ENCODE measurements around the gene HEXIM1.
"Not testable (repeated sequence)": the region's sequence is repeated elsewhere in the genome, so short reads cannot be mapped to it uniquely, and the experiment has no call there.

The HEXIM1 gene

DNA sequence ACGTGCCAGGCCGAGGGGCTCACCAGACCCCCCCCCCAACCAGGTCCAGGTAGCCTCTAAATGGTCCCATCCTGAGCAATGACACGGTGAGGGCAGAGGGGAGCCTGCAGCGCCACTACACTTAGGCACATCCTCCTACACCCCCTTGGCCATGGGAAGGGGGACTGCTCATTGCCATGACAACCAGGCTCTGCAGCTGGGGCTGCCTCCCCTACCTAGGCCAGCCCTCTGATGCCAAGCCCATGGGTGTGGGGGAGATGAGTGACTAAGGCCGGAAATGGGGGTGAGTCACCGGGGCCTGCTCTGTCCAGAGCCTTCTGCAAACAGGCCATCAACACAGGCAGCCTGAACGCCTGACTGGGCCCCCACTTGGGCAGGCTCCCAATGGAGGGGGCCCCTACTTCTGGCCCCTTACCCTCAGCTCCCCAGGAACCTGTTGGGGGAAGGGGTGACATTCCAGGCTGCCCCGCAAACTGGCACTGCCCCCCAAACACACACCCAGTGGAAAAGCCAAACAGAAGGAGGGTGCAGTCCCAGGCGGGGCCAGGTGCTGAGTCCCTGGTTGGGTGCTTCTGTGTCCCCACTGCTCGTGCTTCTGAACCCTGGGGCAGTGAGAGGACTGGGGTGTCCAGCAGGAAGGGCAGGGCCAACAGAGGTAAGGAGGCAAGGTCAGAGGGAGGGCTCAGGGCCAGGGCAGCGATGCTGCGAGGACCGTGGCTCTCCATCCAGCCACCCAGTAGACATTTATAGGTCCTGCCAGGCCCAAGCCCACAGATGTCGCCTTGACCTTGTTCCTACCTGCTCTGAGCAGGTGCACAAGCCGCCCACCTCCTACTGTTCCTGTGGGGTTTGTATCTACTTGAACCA is 24.1 kb upstream of the HEXIM1 start:
- peak; percentile 85 for DNase-seq (ENCODE audit: low read depth)
- H3K27me3 ChIP-seq (replicated peaks; ENCODE audit: control insufficient read depth, insufficient read depth, low read length): no peaks in the 10 kb centered on the region
- no peak overlapping the region for H3K4me3 ChIP-seq (ENCODE audit: low read length)
- peaks cover 13% of the 10 kb centered on the region for H3K36me3 ChIP-seq (ENCODE audit: control insufficient read depth, insufficient read depth, low read length, severe bottlenecking)
- peak overlapping the region; percentile 71 for H3K9ac ChIP-seq (ENCODE audit: low read length)
- H3K9me3 ChIP-seq (ENCODE audit: control insufficient read depth, low read length): no peaks in the 10 kb centered on the region
- H3K4me1 ChIP-seq (ENCODE audit: control insufficient read depth, insufficient read depth, low read length): peaks cover 49% of the 10 kb centered on the region

DNA sequence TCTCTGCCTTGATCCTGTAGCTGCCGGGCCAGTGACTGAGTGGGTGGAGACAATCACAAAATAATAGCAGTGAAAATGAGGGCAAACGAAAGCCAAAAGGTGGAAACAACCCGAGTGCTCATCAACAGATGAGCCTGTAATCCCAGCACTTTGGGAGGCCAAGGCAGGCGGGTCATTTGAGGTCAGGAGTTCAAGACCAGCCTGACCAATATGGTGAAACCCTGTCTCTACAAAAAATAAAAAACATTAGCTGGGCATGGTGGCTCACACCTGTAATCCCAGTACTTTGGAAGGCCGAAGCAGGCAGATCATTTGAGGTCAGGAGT is 23.5 kb upstream of the HEXIM1 start:
- not testable (repeated sequence) for H3K4me3 ChIP-seq (ENCODE audit: low read length); H3K9me3 ChIP-seq (ENCODE audit: control insufficient read depth, low read length); H3K27me3 ChIP-seq (replicated peaks; ENCODE audit: control insufficient read depth, insufficient read depth, low read length); H3K36me3 ChIP-seq (ENCODE audit: control insufficient read depth, insufficient read depth, low read length, severe bottlenecking); DNase-seq (ENCODE audit: low read depth)
- Histone ChIP-seq H3K4me1 (ENCODE audit: control insufficient read depth, insufficient read depth, low read length) (peaks cover 53% of the 10 kb centered on the region), H3K9ac (ENCODE audit: low read length) (peak overlapping the region; percentile 71)

DNA sequence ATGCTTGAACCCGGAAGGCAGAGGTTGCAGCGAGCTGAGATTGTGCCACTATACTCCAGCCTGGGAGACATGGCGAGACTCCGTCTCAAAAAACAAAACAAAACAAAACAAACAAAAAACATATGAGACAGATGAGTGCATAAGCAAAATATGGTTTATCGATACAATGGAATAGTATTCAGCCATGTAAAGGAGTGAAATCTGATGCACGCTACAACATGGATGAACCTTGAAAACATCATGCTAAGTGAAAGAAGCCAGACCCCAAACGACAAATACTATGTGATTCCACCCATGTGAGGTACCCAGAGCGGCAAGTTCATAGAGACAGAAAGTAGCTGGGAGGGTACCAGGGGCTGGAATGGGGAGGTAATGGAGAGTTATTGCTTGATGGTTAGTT is 22.8 kb upstream of the HEXIM1 start:
- no peaks in the 10 kb centered on the region for H3K9me3 ChIP-seq (ENCODE audit: control insufficient read depth, low read length)
- no peak overlapping the region for H3K9ac ChIP-seq (ENCODE audit: low read length)
- peaks cover 53% of the 10 kb centered on the region for H3K4me1 ChIP-seq (ENCODE audit: control insufficient read depth, insufficient read depth, low read length)
- no peak overlapping the region for H3K4me3 ChIP-seq (ENCODE audit: low read length)
- DNase-seq (ENCODE audit: low read depth): no peak
- H3K27me3 ChIP-seq (replicated peaks; ENCODE audit: control insufficient read depth, insufficient read depth, low read length): no peaks in the 10 kb centered on the region
- no peaks in the 10 kb centered on the region for H3K36me3 ChIP-seq (ENCODE audit: control insufficient read depth, insufficient read depth, low read length, severe bottlenecking)

DNA sequence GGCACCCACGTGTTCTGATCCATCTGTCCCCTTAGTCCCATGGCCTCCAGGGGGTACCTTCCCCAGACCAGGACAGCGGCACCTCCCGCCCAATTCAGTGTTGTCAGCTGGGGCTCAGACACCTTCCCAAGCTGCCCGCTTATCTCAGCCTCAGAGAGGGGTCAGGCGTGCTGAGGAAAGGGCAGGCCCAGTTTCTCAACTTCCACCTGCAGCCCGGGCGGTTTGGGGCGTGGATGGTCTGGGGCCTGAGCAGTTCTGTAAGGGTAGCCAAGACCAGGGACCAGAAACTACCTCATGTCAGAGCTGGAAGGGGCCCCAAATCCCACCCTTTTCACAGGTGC is 21.1 kb upstream of the HEXIM1 start:
- Histone ChIP-seq H3K4me1 (ENCODE audit: control insufficient read depth, insufficient read depth, low read length) (peaks cover 59% of the 10 kb centered on the region), H3K36me3 (ENCODE audit: control insufficient read depth, insufficient read depth, low read length, severe bottlenecking) (no peaks in the 10 kb centered on the region), H3K9me3 (ENCODE audit: control insufficient read depth, low read length) (no peaks in the 10 kb centered on the region), H3K27me3 (replicated peaks; ENCODE audit: control insufficient read depth, insufficient read depth, low read length) (no peaks in the 10 kb centered on the region), H3K9ac (ENCODE audit: low read length) (peak overlapping the region; percentile 35), H3K4me3 (ENCODE audit: low read length) (no peak overlapping the region)
- DNase-seq (ENCODE audit: low read depth): no peak

DNA sequence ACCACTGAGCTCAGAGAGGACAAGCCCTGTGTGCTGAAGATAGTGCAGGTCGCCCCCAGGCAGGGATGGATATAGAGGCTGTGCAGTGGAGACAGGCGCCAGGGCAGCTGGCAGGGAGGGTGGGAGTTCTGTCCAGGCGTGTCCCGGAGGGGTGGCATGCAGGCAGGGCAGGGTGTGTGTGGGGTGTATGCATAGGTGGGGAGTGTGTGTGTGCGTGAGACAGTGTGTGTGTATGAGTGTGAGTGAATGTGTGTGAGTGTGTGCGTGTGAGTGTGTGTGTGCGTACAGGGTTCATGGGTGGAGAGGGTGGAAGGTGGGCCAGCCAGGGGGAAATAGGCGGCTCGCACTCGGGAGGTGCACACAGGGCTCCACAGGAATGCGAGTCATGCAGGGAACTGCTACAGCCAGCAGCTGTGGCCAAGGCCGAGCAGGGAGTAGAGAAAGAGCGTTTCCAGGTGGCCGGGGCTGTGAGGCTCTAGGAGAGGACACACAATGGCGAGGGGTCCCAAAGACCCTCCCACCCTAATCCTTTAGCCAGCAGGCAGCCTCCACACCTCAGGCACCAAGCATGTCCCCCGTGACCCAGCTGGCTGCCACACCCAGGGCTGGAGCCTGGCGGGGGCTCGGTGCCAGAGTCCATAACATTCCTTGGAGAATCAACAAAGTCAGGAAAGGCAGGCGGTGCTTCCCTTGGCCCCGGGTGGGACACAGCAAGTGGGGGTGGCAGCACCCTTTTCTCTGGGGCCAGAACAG is 20.6 kb upstream of the HEXIM1 start:
- peak; percentile 65 for DNase-seq (ENCODE audit: low read depth)
- no peaks in the 10 kb centered on the region for H3K36me3 ChIP-seq (ENCODE audit: control insufficient read depth, insufficient read depth, low read length, severe bottlenecking)
- no peaks in the 10 kb centered on the region for H3K27me3 ChIP-seq (replicated peaks; ENCODE audit: control insufficient read depth, insufficient read depth, low read length)
- peaks cover 54% of the 10 kb centered on the region for H3K4me1 ChIP-seq (ENCODE audit: control insufficient read depth, insufficient read depth, low read length)
- H3K9me3 ChIP-seq (ENCODE audit: control insufficient read depth, low read length): no peaks in the 10 kb centered on the region
- H3K4me3 ChIP-seq (ENCODE audit: low read length): no peak overlapping the region
- H3K9ac ChIP-seq (ENCODE audit: low read length): peak overlapping the region; percentile 35

DNA sequence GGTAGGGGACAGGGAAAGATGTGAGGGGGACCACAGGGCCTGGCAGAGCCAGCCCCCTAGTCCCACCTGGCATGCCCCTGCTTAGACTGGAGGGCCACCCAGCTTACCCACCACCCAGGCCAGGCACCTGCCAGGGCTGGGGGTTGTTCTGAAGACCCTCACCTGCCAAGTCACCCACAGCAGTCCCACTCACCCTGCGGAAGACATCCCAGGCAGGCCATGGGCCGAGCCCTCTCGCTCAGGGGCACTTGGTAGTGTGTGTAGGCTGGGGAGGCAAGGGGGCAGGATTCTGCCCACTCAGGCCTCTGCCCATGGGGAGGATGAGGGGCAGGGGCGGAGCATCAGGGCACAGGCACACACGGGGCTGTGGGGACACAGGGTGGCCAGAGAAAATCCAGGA is 19.9 kb upstream of the HEXIM1 start:
- Histone ChIP-seq H3K36me3 (ENCODE audit: control insufficient read depth, insufficient read depth, low read length, severe bottlenecking) (no peaks in the 10 kb centered on the region), H3K9ac (ENCODE audit: low read length) (peak overlapping the region; percentile 35), H3K27me3 (replicated peaks; ENCODE audit: control insufficient read depth, insufficient read depth, low read length) (no peaks in the 10 kb centered on the region), H3K9me3 (ENCODE audit: control insufficient read depth, low read length) (no peaks in the 10 kb centered on the region), H3K4me3 (ENCODE audit: low read length) (no peak overlapping the region), H3K4me1 (ENCODE audit: control insufficient read depth, insufficient read depth, low read length) (peaks cover 52% of the 10 kb centered on the region)
- no peak for DNase-seq (ENCODE audit: low read depth)

DNA sequence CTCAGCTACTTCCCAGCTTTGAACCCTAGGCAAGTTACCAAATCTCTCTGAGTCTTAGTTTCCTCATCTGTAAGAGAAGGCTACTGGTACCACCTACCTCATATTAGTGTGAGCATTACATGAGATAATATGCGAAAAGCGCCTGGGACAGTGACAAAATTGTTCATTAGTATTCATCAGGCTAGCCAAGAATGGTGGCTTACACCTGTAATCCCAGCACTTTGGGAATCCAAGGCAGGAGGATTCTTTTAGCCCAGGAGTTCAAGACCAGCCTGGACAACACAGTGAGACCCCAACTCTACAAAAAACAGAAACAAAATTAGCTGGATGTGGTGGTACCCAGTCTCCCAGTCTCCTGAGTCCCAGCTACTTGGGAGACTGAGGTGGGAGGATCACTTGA is 19.3 kb upstream of the HEXIM1 start:
- no peak for DNase-seq (ENCODE audit: low read depth)
- Histone ChIP-seq H3K9ac (ENCODE audit: low read length) (no peak overlapping the region), H3K36me3 (ENCODE audit: control insufficient read depth, insufficient read depth, low read length, severe bottlenecking) (no peaks in the 10 kb centered on the region), H3K4me3 (ENCODE audit: low read length) (no peak overlapping the region), H3K4me1 (ENCODE audit: control insufficient read depth, insufficient read depth, low read length) (peaks cover 45% of the 10 kb centered on the region), H3K27me3 (replicated peaks; ENCODE audit: control insufficient read depth, insufficient read depth, low read length) (no peaks in the 10 kb centered on the region), H3K9me3 (ENCODE audit: control insufficient read depth, low read length) (no peaks in the 10 kb centered on the region)

DNA sequence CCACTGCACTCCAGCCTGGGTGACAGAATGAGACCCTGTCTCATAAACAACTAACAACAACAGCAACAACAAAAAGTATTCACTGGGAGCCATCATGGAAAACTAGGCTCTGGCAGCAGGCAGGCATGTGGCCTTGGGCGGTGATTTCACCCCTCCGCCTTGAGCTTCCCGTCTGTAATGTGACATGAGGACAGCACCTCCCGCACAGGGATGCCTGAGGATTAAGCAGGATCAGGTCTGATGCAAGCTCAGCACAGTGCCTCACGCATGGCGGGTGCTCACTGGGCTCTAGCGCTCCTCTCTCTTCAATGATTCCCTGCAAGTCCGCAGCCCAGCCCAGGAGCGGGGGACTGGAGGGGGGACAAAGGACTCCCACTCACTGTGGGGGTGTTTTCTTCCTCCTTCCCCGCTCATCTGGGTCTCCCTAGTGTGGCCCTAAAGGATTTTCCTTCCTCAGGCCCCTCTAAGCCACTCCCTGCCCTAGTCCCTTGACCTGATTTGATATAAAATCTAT is 18.8 kb upstream of the HEXIM1 start:
- H3K4me3 ChIP-seq (ENCODE audit: low read length): no peak overlapping the region
- H3K27me3 ChIP-seq (replicated peaks; ENCODE audit: control insufficient read depth, insufficient read depth, low read length): no peaks in the 10 kb centered on the region
- H3K9me3 ChIP-seq (ENCODE audit: control insufficient read depth, low read length): no peaks in the 10 kb centered on the region
- no peaks in the 10 kb centered on the region for H3K36me3 ChIP-seq (ENCODE audit: control insufficient read depth, insufficient read depth, low read length, severe bottlenecking)
- H3K4me1 ChIP-seq (ENCODE audit: control insufficient read depth, insufficient read depth, low read length): peaks cover 40% of the 10 kb centered on the region
- peak; percentile 95 for DNase-seq (ENCODE audit: low read depth)
- H3K9ac ChIP-seq (ENCODE audit: low read length): no peak overlapping the region

DNA sequence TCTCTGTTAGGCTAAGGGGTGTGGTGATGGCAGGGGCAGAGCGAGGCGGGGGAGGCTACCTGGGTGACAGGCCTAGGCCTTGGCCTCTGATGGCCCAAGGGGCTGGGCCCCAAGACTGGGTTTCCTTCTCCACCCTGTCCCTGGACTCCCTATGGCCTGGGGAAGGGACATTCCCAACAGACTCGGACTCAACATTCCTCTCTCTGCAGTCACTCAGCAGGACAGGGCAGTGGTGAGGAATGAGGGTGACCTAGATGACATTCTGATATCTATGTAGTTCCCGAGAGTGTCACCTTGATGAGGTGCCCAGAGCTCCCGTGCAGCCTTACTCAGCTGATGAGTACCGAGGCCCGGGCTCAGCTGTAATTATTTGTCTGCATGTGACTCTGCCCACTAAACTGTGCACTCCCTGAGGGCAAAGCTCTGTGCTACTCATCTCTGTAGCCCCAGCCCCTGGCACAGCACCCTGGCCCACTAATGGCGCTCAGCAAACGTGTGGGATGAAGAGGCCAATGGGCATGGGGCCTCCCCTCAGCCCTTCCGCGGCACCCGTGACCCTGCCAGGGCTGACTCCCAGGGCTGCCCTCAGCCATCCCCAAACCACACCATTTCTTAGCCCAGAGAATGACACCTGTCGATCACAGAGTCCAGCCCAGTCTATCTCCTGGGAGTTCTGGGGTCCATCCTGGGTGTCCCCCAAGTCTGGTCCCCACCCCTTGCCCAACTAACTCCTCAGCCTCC is 18.2 kb upstream of the HEXIM1 start:
- peak; percentile 61 for DNase-seq (ENCODE audit: low read depth)
- Histone ChIP-seq H3K27me3 (replicated peaks; ENCODE audit: control insufficient read depth, insufficient read depth, low read length) (no peaks in the 10 kb centered on the region), H3K4me3 (ENCODE audit: low read length) (peak overlapping the region; percentile 83), H3K9ac (ENCODE audit: low read length) (no peak overlapping the region), H3K4me1 (ENCODE audit: control insufficient read depth, insufficient read depth, low read length) (peaks cover 37% of the 10 kb centered on the region), H3K9me3 (ENCODE audit: control insufficient read depth, low read length) (no peaks in the 10 kb centered on the region), H3K36me3 (ENCODE audit: control insufficient read depth, insufficient read depth, low read length, severe bottlenecking) (no peaks in the 10 kb centered on the region)

DNA sequence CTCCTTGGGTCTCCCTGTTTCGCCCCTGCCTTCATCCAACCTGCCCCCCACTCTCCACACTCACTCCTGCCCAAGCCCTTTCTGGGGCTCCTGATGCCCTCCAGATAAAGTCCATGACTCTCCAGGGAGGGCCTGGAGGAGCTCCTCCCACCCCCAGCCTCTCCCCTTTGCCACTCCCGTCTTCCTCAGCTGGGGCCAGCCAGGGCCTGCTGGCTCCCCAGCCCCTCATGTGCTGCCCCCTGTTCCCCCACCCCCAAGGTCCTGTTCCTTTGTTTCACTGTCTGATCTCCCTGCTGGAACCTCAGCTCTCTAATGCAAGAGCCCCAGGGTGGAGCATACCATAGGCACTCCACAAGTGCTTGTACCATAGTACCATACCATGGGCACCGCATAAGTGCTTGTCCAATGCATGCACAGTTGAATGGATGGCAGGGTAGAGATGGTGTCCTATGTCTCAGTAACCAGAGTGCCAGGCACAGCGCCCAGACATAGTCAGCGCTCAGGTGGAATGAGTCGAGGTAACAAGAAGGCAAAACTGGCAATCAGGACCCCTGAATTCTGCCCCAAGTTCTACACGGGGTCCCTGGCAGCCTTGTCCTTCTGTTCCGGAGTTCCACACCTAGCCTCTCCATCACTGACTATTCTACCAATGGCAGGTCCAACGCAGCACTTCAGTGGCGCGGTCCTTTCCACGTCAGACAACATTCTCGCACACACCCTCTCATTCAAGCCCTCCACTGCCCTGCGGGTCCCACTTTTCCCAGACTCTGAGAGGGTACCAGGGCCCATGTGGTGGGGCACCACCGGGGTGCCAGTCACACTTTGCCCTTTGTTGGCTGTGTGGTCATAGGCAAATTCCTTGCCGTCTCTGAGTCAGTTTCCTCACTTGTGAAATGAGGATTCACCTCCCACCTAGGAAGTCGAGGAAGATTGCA is 17.3 kb upstream of the HEXIM1 start:
- H3K9me3 ChIP-seq (ENCODE audit: control insufficient read depth, low read length): no peaks in the 10 kb centered on the region
- peaks cover 42% of the 10 kb centered on the region for H3K4me1 ChIP-seq (ENCODE audit: control insufficient read depth, insufficient read depth, low read length)
- no peaks in the 10 kb centered on the region for H3K27me3 ChIP-seq (replicated peaks; ENCODE audit: control insufficient read depth, insufficient read depth, low read length)
- H3K4me3 ChIP-seq (ENCODE audit: low read length): peak overlapping the region; percentile 83
- no peaks in the 10 kb centered on the region for H3K36me3 ChIP-seq (ENCODE audit: control insufficient read depth, insufficient read depth, low read length, severe bottlenecking)
- peak; percentile 38 for DNase-seq (ENCODE audit: low read depth)
- H3K9ac ChIP-seq (ENCODE audit: low read length): peak overlapping the region; percentile 92
